GM19397 (cell line): ENCODE measurements around the gene DHX40.
"Not testable (repeated sequence)": the region's sequence is repeated elsewhere in the genome, so short reads cannot be mapped to it uniquely, and the experiment has no call there.

Source experiments
- ATAC-seq: cut with Tn5 transposase; IDR thresholded peaks from one replicate; pipeline ENCODE4 v1.9.1; 2021; ENCODE audit warnings: mild to moderate bottlenecking, moderate library complexity; ENCODE audit not compliant: unreplicated experiment

DHX40 gene

DNA sequence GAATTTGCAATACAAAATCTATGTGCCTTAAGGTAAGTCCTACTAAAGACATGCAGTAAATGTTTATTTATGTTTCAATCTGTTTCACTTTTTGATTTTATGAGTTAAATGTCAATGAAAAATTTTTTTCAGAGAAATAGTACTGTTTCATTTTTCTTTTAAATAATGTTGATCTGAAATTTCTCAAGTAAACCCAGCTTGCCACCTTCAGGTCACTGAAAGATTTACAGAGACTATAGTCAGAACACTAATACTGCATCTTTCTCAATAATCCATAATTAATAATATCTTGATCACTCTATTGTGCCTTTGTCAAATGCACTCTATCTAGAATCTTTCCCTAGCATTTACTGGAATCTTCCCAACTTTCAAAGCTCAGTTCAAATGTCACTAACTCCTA, 6.5 kb upstream of the DHX40 start:
- no peak for ATAC-seq

DNA sequence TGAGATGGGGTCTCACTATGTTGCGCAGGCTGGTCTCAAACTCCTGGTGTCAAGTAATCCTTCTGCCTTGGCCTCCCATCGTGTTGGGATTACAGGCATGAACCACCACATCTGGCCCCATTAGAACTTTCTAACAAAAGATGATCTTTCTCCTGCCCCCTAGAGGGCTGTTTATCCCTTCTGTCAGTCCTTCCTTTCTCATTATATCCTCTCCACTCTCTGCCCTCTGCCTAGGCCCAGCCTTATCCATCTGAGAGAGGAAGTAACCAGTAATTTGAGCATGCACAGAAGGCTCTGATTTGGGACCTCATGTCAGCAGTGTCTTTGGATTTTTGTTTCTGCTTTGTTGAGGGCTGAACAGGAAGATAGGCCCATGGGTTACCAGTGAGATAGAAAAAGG, 4.4 kb upstream of the DHX40 start:
- no peak for ATAC-seq

DNA sequence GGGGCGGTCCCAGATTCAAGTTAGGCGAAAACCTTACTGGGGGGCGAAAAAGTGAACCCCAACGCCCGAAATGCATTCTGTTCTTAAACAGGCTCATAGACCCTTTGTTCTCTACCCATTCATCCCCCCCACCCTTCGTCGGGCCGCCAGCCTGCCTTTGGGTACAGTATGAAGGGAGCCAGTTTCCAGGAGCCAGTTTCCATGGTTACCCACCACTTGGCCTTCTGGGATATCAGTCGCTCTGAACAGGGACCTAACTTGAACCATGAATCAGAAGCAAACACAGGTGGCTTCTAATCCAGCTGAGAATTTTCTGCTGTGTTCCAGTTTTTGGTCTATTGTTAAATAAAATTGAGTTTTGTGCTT, 532 bp downstream of the DHX40 start:
- peak; percentile 29 for ATAC-seq

DNA sequence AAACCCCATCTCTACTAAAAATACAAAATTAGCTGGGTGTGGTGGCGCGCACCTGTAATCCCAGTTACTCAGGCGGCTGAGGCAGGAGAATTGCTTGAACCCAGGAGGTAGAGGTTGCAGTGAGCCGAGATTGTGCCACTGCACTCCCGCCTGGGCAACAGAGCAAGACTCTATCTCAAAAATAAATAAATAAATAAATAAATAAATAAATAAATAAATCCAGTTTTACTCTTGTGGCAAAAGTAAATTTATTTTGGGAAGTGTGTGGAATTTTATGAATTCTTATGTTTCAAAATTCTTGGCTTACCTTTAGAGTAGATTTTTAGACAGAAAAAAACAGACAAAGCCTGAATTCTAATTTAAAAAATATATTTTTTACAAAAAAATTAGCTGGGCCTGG, 3.7 kb downstream of the DHX40 start:
- not testable (repeated sequence) for ATAC-seq

DNA sequence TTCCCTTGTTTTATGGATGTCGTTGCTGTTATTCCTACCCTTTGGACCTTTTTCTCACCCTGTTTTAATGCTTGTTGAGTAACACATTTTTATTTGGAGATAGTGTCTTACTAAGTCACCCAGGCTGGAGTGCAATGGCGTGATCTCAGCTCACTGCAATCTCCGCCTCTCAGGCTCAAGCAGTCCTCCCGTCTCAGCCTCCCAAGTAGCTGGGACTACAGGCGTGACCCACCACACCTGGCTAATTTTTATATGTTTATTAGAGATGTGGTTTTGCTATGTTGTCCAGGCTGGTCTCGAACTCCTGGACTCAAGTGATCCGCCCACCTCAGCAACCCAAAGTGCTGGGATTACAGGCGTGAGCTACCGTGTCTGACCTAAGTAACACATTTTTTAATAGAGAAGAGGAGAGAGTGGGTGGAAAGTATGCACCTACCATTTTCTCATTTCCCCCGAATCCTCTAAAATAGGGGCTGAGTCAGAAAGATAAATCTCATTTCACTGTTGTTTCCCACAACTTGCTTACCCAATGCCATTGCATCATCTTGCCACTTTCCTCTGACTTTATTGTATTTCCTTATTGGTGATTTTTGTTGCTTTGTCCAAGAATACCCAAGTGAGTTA, 7.0 kb downstream of the DHX40 start:
- no peak for ATAC-seq

DNA sequence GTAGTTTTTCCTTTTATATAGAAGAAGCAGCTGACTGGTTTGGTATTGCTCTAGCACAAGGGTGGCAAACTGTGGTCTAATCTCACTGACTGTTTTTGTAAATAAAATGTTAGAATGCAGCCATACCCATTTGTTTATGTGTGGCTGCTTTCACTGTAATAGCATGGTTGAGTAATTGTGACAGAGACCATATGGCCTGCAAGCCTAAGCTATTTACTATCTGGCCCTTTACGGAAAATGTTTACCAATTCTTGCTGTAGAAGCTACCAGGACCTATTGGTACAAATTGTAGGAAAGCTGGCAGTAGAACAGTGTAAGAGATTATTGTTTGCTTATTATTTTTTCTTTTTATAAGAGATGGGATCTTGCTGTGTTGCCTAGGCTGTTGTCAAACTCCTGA, 18.8 kb downstream of the DHX40 start:
- ATAC-seq: not testable (repeated sequence)

DNA sequence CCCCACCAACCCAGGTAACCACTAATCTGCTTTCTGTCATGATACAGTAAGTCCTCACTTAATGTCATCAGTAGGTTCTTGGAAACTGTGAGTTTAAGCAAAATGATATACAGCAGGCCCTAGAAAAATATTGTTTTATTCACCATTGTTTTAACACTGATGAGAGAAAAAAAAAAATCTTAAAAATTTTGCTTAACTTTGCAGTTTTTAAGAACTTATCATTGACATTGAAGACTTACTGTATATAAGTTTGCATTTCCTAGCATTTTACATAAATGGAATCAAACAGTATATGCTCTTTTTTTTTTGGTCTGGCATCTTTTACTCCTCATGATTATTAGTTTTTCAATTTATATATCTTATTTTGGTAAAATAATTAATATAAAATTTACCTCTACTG, 34.8 kb downstream of the DHX40 start:
- ATAC-seq: no peak

DNA sequence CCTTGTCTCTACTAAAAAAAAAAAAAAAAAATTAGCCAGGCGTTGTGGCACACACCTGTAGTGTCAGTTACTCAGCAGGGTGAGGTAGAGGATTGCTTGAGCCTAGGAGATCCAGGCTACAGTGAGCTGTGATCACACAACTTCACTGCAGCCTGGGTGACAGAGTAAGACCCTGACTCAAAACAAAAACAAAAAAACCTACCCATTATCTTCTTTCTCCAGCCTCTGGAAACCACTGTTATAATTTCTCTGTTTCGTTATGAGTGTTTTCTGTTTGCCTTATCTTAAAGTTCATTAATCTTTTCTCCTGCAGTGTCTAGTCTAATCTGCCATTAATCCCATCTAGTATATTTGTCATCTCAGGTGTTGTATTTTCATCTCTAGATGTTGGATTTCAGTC, 35.7 kb downstream of the DHX40 start:
- no peak for ATAC-seq

DNA sequence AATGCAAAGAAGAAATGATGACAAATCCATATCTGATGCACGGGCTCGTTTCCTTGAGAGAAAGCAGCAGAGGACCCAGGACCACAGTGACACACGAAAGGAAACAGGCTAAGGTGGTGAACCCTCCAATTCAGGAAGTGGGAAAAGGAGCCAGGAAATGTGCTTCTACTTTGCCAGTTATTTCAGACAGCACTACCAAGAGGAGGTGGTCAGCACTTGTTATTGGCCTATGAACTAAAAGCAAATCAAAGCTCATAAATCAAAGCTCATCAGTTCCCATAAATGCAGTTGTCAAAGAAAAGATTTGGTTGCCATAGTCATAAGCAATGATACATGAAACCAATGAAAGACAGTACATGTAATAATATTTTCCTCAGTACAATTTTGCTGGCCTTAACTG, 41.7 kb downstream of the DHX40 start:
- no peak for ATAC-seq

DNA sequence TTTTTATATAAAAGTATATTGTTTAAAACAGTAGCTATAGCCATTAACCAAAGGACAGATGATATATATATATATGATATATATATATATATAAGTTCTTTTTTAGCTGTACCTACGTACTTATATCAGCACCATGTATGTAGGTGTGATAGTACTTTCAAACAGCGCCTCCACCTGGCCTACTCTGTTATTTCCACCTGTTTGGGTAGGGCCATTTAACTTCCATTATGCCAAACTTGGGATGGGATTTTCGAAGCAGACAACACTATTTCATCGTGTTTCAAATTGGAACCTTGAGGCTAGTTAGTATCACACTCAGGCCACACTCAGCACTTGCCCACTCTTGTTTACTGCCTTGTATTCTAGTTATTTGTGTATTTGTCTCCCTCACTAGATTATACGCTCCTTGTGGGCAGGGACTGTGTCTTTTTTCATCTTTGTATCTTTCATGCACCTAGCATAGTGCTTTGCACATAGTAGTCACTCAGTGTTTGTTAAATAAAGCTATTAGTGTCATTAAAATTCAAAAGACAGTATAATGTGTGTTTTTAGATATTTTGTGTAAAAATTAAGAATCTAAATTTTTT, 42.5 kb downstream of the DHX40 start:
- ATAC-seq: no peak

DNA sequence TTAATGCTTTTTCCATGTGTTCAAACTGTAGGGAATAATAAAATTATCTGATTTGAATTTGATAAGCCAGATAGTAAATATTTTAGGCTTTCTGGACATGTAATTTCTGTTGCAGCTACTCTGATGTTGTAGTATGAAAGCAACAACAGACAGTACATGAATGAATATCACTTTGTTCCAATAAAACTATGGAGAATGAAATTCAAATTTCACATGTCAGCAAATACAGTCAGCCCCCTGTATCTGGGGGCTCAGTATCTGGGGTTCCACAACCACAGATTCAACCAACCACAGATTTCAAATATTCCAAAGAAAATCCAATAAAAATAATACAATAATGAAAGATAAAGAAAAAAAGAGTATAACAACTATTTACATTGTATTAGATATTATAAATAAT, 46.1 kb downstream of the DHX40 start:
- ATAC-seq: no peak

DNA sequence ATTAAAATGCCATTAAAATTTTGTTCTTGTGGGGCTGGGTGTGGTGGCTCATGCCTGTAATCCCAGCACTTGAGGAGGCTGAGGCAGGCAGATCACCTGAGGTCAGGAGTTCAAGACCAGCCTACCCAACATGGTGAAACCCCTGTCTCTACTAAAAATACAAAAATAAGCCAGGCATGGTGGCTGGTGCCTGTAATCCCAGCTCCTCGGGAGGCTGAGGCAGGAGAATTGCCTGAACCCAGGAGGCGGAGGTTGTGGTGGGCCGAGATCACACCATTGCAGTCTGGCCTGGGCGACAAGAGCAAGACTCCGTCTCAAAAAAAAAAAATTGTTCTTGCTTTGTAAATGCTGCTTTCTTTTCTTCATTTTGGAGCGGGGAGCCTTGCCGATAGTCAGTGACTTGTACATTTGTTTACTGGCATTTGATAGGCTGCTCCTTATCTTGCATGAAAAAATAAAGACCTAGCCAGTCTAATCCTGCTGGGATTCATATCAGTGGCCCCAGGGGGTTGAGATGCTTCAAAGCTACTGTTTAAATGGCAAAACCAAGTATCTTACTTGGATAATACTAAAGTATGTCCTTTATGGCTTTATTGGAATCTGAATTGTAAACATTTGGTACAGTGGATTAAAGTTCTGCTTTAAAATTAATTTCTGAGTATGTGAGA, 51.0 kb downstream of the DHX40 start:
- no peak for ATAC-seq

DNA sequence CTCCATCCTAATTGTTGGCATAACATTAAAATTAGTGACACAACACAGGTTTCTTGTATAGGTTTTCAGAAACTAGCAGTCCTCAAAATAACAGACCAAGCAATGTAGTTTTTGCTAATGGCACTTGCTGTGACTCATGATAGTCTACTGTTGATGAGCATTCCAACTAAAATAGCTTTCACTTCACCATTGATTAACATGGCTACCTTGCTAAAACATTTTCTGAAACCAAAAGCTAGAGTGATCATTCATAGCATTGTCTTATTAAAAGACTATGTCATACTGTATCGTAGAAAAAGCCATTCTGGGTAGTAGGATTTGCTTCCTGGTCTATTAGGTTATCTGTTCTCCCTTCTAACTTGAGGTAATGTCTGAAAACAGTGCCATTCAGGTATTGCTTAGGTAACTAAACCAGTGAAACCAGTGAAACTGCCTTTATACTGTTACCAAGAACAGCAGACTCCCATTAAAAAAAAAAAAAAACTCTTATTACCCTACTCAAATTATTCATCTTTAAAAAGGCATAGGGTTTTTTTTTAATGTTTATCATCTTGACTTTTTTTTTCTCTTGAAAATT, 51.8 kb downstream of the DHX40 start:
- ATAC-seq: no peak

DNA sequence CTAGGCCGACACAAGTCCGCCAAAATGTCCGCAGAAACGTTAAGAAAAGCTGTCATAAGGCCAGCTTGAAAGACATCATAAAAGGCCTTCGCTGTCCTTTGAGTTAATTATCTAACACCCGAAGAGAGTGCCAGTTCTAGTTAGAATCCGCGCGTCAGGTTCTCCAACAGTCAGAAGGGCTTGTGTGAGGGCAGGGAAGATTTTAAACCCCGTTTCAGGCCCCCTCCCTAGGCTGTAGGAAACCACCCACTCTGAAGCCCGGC, 53.6 kb downstream of the DHX40 start:
- no peak for ATAC-seq

DNA sequence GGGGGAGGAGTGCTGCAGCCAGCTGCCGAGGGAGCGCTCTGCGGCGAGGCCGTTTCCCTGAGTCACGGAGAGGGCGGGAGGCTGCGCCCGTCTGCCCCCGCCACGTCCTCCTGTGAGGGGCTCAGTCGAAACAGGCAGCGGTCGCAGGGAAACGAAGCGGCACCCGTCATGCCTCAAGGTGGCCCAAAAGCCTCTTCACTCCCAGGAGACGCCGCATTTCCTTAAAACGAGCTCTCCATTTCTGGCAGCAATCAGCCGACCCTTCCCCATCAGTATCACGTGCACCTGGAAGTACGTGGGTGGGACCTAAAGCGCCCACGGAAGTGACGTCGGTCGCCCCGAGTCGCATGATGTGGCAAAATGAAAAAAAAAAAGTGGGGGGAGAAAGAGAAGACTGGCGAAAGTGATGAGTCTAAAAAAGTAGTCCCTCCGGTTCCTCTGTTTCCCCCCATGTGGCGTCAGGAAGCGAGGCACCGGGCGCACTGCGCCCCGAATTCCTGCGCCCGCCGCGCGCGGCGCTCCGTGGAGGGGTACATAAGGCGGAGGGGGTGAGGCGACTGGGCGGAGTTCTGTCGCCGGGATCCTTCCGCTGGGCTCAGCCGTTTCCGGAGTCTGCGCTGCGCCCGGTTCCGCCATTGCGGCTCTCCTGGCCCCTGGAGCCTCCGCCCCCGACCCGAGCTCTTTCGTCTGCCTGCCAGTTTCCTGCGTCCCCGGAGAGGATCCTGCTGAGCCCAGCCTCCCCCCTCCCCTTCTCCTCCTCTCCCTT, 54.1 kb downstream of the DHX40 start, which contains the start of gene CLTC:
TSS of gene CLTC (plus strand) at position 598 of the 766 bp plus-strand sequence. CDS start 237 bp downstream, outside the sequence.
- peak; percentile 74 for ATAC-seq

DNA sequence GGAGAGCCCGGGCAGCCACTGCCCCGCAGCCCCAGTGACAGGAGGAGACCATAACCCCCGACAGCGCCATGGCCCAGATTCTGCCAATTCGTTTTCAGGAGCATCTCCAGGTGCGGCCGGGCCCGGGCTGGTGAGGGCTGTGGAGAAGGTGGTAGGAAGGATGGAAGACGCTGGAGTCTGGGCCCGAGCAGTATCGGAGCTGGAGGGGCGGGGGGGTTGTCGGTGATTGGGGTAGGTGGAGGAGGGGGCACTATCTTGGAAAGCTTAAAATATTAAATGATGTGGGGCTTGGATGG, 54.6 kb downstream of the DHX40 start:
- no peak for ATAC-seq

DNA sequence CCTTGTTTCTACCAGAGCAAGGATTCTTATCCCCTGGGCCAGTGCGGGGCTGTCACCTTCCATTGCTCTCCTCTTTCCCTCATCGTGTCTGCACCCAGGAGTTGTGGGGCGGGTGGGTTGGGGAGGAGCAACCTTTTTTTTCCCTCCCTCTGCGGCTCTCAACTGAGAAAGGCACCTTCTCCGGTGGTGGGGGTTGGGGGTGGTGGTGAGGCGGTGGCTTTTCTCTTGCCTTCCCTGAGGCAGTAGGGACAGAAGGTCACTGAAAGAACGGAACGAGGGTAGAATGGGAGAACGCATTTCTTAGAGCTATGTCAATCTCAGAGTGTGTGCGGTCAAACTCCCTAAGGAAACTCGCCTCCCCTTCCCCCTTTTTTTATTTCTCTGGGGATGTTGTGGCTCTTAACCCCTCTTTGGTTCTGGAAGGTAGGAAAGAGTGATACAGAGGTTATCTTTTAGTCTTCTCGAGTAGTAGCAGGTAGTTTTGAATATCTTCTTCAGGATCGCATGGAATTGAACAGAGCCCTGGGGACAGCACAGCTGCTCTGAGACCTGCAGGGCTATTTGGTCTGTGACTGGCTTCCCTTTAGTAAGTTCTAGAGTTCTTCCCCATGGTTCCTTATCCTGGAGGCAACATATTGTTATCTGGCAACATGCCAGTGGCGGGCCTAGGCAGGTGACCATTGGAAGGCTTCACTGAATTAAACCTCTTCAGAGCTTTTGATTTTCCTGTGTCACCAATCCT, 55.3 kb downstream of the DHX40 start:
- no peak for ATAC-seq

DNA sequence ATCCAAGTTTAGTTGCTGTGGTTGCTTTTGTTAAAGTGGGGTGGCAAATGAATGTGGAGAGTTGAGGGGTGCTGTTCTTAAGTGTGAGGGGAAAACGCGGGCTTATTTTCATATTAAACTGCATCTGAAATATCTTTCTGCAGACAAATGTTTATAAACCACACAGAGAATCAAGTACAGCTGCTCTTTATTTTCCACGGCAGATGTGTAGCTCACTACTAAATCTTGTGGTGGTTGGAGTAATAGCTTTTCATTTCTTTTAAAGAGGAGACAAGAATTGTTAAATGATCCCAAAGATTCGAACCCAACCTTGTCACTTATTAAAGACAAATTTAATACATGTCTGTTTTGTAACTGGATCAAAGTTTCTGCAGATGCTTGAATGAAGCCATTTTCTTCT, 56.4 kb downstream of the DHX40 start:
- ATAC-seq: no peak

DNA sequence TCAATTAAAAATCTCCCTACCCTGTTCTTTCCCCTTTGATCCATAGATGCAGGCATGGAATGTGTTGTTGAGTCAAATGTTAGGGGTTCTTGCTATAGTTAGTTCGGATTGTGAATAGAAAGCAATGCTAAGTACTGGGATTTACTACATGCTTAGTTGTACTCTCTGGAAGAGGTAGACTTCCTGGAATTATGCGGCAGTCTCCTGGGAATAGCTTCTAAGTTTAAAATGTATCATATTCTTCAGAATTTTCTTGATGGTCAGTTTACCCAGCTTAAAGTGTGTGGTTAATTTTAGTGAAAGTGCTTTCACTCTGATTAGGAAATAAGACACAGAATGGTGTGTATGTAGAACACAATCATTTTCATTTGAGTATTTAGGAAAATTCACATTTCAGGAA, 57.7 kb downstream of the DHX40 start:
- no peak for ATAC-seq

DNA sequence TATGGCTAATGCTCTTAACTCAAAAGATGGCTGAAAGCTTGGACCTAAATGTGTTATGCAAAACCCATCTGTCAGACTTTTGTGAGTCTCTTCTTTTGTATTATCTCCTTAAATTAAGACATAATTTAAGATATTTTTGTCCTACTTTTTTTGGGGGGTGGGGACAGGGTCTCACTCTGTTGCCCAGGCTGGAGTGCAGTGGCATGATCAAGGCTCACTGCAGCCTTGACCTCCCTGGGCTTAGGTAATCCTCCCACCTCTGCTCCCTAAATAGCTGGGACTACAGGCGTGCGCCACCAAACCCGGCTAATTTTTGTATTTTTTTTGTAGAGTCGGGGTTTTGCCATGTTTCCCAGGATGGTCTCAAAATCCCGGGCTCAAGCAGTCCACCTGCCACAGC, 61.3 kb downstream of the DHX40 start:
- ATAC-seq: no peak

DNA sequence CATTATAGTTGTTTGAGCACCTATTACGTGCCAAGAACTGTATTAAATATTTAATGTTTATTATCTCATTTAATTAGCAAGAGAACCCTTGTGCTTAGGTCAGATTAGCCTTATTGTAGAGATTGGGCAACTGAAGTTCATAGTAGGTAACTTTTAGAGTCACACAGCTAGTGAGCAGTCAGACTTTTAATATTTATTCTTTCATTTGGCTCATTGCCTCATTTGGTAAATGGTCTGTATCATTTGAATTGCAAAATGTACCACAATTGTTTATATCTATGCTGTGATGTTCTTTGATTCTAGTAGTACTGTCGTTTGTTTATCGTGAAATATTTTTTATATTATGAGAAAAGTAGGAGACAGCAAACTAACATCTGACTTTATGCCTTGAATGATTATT, 61.9 kb downstream of the DHX40 start:
- no peak for ATAC-seq
